ENCODE measurements around the gene TRIM66. TPM values are rescaled to one million over a fixed set of nuclear protein-coding genes. Genes with fewer than 3 reads are reported as not detected.

The TRIM66 gene
- total RNA-seq (2014; rRNA removed; shearing (Covaris generic)), result 0.49 and 2.4 TPM in 2 replicates

GRCh38 chr11:8682303-8683114, at the start of gene TRIM66, which contains the start of gene RPL27A:
Gene TRIM66 (minus strand): TSS chr11:8682665. CDS start chr11:8672274, 10,391 bp downstream.
Gene RPL27A (plus strand): TSS chr11:8682792. CDS start chr11:8682814, 22 bp downstream.
- in situ Hi-C loops (cut with HindIII; ENCODE audit: low sequenced_read_pairs), result no loop called here
- peak; percentile 97 for DNase-seq (ENCODE audit: low spot score)

- in situ Hi-C loops (cut with HindIII; ENCODE audit: low sequenced_read_pairs), result no loop called here
These were observed 49.3 kb upstream of the TRIM66 start for GRCh38 chr11:8731647-8732323.

GRCh38 chr11:8730697-8731020, 48.2 kb upstream of the TRIM66 start:
- no peak for DNase-seq (ENCODE audit: low spot score)
- in situ Hi-C loops (cut with HindIII; ENCODE audit: low sequenced_read_pairs), result no loop called here

More at GRCh38 chr11:8731647-8732323, 49.3 kb upstream of the TRIM66 start:
- DNase-seq (ENCODE audit: low spot score), result no peak

- no peak for DNase-seq (ENCODE audit: low spot score)
- in situ Hi-C loops (cut with HindIII; ENCODE audit: low sequenced_read_pairs), result no loop called here
These were observed 47.6 kb upstream of the TRIM66 start for GRCh38 chr11:8729837-8730696.

GRCh38 chr11:8729067-8729466, 46.6 kb upstream of the TRIM66 start:
- no peak for DNase-seq (ENCODE audit: low spot score)
- in situ Hi-C loops (cut with HindIII; ENCODE audit: low sequenced_read_pairs), result no loop called here

- in situ Hi-C loops (cut with HindIII; ENCODE audit: low sequenced_read_pairs), result no loop called here
- DNase-seq (ENCODE audit: low spot score), result no peak
These were observed 46.1 kb upstream of the TRIM66 start for GRCh38 chr11:8728563-8728962.

- in situ Hi-C loops (cut with HindIII; ENCODE audit: low sequenced_read_pairs), result no loop called here
- no peak for DNase-seq (ENCODE audit: low spot score)
These were observed 43.9 kb upstream of the TRIM66 start for GRCh38 chr11:8726395-8726794.

- no peak for DNase-seq (ENCODE audit: low spot score)
- in situ Hi-C loops (cut with HindIII; ENCODE audit: low sequenced_read_pairs), result no loop called here
These were observed 42.2 kb upstream of the TRIM66 start for GRCh38 chr11:8724682-8725081.

- peak; percentile 72 for DNase-seq (ENCODE audit: low spot score)
- in situ Hi-C loops (cut with HindIII; ENCODE audit: low sequenced_read_pairs), result no loop called here
These were observed 41.2 kb upstream of the TRIM66 start for GRCh38 chr11:8723711-8724110.

GRCh38 chr11:8722809-8723208, 40.3 kb upstream of the TRIM66 start:
- DNase-seq (ENCODE audit: low spot score), result no peak
- in situ Hi-C loops (cut with HindIII; ENCODE audit: low sequenced_read_pairs), result no loop called here

- no peak for DNase-seq (ENCODE audit: low spot score)
- in situ Hi-C loops (cut with HindIII; ENCODE audit: low sequenced_read_pairs), result no loop called here
These were observed 39.4 kb upstream of the TRIM66 start for GRCh38 chr11:8721609-8722500.

GRCh38 chr11:8720868-8721608, 38.6 kb upstream of the TRIM66 start:
- in situ Hi-C loops (cut with HindIII; ENCODE audit: low sequenced_read_pairs), result no loop called here
- DNase-seq (ENCODE audit: low spot score), result no peak

GRCh38 chr11:8720352-8720751, 37.9 kb upstream of the TRIM66 start:
- in situ Hi-C loops (cut with HindIII; ENCODE audit: low sequenced_read_pairs), result no loop called here
- DNase-seq (ENCODE audit: low spot score), result no peak

- no peak for DNase-seq (ENCODE audit: low spot score)
- in situ Hi-C loops (cut with HindIII; ENCODE audit: low sequenced_read_pairs), result no loop called here
These were observed 37.3 kb upstream of the TRIM66 start for GRCh38 chr11:8719721-8720120.

- in situ Hi-C loops (cut with HindIII; ENCODE audit: low sequenced_read_pairs), result no loop called here
- DNase-seq (ENCODE audit: low spot score), result peak; percentile 71
These were observed 36.8 kb upstream of the TRIM66 start for GRCh38 chr11:8719211-8719649.

- in situ Hi-C loops (cut with HindIII; ENCODE audit: low sequenced_read_pairs), result no loop called here
- no peak for DNase-seq (ENCODE audit: low spot score)
These were observed 35.6 kb upstream of the TRIM66 start for GRCh38 chr11:8717876-8718753.

- no peak for DNase-seq (ENCODE audit: low spot score)
- in situ Hi-C loops (cut with HindIII; ENCODE audit: low sequenced_read_pairs), result no loop called here
These were observed 35.0 kb upstream of the TRIM66 start for GRCh38 chr11:8717544-8717875.

Data from G401 (cell line).